Nephron progenitor cell (in vitro differentiated cells): Measurements from ENCODE around the gene ARID5B.

Experiments used
- DNase-seq: peaks from one replicate; pipeline ENCODE4 v3.0.0; 2021
- H3K27ac Mint-ChIP-seq: 2 replicates; pipeline ENCODE4 v1.8.0; 2021; ENCODE audit warnings: mild to moderate bottlenecking, moderate library complexity, mixed read lengths
- H3K27me3 Mint-ChIP-seq: 2 replicates; pipeline ENCODE4 v1.8.0; 2021; ENCODE audit warnings: mild to moderate bottlenecking, low read depth, mixed read lengths; ENCODE audit not compliant: poor library complexity
- H3K36me3 Mint-ChIP-seq: 2 replicates; pipeline ENCODE4 v1.8.0; 2021; ENCODE audit warnings: low read depth, mixed read lengths
- H3K4me1 Mint-ChIP-seq: 2 replicates; pipeline ENCODE4 v1.8.0; 2021; ENCODE audit warnings: mixed read lengths
- H3K4me3 Mint-ChIP-seq: 2 replicates; pipeline ENCODE4 v1.8.0; 2021; ENCODE audit warnings: mild to moderate bottlenecking, moderate library complexity, mixed read lengths
- H3K9me3 Mint-ChIP-seq: 2 replicates; pipeline ENCODE4 v1.8.0; 2021; ENCODE audit warnings: mild to moderate bottlenecking, moderate library complexity, mixed read lengths
- TF ChIP-seq, protein P1 (sequence below): fragments of 200-600 bp; sonication (generic); IDR thresholded peaks from 2 replicates; pipeline ENCODE4 v1.5.0; 2021; ENCODE audit warnings: antibody characterized with exemption

ARID5B gene, protein sequence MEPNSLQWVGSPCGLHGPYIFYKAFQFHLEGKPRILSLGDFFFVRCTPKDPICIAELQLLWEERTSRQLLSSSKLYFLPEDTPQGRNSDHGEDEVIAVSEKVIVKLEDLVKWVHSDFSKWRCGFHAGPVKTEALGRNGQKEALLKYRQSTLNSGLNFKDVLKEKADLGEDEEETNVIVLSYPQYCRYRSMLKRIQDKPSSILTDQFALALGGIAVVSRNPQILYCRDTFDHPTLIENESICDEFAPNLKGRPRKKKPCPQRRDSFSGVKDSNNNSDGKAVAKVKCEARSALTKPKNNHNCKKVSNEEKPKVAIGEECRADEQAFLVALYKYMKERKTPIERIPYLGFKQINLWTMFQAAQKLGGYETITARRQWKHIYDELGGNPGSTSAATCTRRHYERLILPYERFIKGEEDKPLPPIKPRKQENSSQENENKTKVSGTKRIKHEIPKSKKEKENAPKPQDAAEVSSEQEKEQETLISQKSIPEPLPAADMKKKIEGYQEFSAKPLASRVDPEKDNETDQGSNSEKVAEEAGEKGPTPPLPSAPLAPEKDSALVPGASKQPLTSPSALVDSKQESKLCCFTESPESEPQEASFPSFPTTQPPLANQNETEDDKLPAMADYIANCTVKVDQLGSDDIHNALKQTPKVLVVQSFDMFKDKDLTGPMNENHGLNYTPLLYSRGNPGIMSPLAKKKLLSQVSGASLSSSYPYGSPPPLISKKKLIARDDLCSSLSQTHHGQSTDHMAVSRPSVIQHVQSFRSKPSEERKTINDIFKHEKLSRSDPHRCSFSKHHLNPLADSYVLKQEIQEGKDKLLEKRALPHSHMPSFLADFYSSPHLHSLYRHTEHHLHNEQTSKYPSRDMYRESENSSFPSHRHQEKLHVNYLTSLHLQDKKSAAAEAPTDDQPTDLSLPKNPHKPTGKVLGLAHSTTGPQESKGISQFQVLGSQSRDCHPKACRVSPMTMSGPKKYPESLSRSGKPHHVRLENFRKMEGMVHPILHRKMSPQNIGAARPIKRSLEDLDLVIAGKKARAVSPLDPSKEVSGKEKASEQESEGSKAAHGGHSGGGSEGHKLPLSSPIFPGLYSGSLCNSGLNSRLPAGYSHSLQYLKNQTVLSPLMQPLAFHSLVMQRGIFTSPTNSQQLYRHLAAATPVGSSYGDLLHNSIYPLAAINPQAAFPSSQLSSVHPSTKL

DNA sequence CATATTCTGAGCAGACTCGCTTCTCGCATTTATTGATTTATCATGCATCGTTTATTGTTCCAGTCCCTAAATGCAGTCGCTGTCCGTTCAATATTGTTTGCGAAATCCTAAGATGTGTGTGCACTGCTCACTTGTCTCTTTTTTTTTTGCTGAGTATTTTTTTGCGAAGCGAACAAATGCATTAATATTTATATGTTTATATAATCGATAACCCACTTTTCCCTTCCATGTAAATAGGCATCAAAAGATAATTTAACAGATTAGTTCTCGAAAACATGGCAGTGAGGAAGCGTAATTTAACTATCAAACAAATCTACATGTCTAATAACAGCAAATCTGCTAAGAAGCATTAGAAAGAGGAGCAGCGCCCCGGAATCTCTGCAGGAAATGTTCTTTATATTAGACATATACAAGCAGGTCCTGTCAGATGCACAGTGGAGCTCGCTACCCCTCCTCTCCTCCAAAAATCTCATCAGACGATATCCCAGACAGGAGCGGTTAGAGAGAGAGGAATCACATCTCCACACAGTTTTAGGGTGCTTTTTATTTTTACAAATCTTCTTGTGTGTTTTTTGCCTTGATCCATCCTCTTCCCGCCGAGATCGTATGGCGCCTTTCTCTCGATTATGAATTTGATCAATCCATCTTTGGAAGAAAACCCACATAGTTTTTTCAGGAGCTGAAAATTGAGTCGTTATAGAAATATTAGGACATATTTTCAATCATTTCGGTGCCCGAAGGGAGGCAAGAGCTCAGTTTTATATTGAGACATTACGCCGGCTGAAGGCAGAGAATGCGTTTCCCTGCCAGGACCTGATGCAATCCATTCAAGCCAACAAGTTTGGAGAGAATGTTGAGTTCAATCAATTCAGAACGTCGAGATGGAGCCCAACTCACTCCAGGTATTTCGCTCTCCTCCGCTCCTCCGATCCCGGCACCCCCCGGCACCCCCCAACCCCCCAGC lies at the start of gene ARID5B:
Gene ARID5B (plus strand): TSS at position 871 of the 964 bp plus-strand sequence. CDS start 11 bp downstream, at position 882.
- no peaks in the 10 kb centered on the region for H3K9me3 Mint-ChIP-seq
- TF ChIP-seq, protein P1, sequence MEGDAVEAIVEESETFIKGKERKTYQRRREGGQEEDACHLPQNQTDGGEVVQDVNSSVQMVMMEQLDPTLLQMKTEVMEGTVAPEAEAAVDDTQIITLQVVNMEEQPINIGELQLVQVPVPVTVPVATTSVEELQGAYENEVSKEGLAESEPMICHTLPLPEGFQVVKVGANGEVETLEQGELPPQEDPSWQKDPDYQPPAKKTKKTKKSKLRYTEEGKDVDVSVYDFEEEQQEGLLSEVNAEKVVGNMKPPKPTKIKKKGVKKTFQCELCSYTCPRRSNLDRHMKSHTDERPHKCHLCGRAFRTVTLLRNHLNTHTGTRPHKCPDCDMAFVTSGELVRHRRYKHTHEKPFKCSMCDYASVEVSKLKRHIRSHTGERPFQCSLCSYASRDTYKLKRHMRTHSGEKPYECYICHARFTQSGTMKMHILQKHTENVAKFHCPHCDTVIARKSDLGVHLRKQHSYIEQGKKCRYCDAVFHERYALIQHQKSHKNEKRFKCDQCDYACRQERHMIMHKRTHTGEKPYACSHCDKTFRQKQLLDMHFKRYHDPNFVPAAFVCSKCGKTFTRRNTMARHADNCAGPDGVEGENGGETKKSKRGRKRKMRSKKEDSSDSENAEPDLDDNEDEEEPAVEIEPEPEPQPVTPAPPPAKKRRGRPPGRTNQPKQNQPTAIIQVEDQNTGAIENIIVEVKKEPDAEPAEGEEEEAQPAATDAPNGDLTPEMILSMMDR, result no peak
- H3K4me3 Mint-ChIP-seq, result peak within 1 kb of the TSS; percentile 97
- H3K27ac Mint-ChIP-seq, result peak within 1 kb of the TSS; percentile 100
- H3K27me3 Mint-ChIP-seq, result peaks cover 17% of the 10 kb centered on the region
- peaks cover 62% of the 10 kb centered on the region for H3K4me1 Mint-ChIP-seq
- H3K36me3 Mint-ChIP-seq, result no peaks in the 10 kb centered on the region
- DNase-seq, result peak; percentile 44

DNA sequence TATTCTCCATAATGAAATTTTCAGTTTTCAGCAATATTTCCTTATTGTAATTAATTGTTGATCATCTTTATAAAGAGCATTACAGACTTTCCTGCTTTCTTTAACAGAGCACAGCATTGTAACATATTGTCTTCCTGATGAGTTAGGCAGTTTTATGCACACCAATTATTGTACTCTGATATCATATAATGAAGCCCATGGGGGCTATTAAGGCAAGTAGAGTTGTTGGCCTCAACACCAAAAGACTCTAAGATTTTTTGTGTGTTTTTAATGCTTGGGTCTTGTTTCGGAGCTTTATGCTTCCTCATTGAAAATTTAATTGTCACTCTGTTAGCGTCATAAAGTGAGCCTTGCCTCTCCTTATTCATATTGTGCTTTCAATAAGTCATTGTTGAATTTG lies 49.2 kb upstream of the ARID5B start:
- Mint-ChIP-seq H3K9me3 (no peaks in the 10 kb centered on the region), H3K4me3 (no peak overlapping the region), H3K36me3 (no peaks in the 10 kb centered on the region), H3K27ac (no peak overlapping the region), H3K4me1 (peaks cover 16% of the 10 kb centered on the region), H3K27me3 (peaks cover 6% of the 10 kb centered on the region)
- no peak for DNase-seq
- TF ChIP-seq, protein P1, result no peak

DNA sequence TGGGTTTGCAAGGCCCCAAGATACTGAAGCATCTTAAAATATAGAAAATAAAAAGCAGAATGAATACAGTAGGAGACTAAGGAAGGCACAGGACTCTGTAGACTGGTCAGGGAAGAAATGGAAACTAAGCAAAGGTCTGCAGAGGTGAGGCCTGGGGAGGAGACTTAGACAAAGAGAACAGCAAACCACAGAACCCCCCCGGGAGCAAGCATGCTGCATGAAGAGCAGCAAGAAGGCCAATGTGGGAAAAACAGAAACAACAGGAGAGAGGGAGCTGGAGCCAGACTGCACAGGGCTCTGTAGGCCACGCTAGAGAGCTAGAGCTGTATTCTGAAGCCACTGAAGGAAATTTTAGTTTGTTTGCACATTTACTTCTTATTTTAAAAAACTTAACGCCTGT lies 45.7 kb upstream of the ARID5B start:
- peaks cover 10% of the 10 kb centered on the region for H3K27me3 Mint-ChIP-seq
- no peak overlapping the region for H3K4me3 Mint-ChIP-seq
- H3K4me1 Mint-ChIP-seq, result peaks cover 10% of the 10 kb centered on the region
- no peak overlapping the region for H3K27ac Mint-ChIP-seq
- H3K9me3 Mint-ChIP-seq, result no peaks in the 10 kb centered on the region
- H3K36me3 Mint-ChIP-seq, result no peaks in the 10 kb centered on the region
- no peak for DNase-seq
- TF ChIP-seq, protein P1, result no peak

DNA sequence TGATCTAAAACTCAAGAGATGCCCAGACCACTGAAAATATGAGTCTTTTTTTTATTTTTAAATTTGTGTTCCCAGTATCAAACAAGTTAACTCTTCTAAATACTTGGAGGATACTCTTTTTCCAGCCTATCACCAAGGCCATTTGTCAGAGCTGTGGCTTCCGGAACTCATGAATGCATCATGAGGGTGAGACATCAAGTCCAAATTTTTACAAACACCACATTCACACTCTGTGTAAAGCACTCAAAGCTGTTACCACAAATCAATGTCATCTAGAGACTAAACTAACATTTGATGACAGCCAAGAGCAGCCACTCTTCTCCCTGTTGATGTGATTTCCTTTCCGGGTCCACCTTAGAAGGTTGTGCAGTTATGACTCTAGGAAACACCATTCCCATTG lies 43.8 kb upstream of the ARID5B start:
- Mint-ChIP-seq H3K9me3 (no peaks in the 10 kb centered on the region), H3K27ac (no peak overlapping the region), H3K4me1 (peaks cover 16% of the 10 kb centered on the region), H3K4me3 (no peak overlapping the region), H3K27me3 (peaks cover 7% of the 10 kb centered on the region), H3K36me3 (no peaks in the 10 kb centered on the region)
- TF ChIP-seq, protein P1, result no peak
- no peak for DNase-seq

DNA sequence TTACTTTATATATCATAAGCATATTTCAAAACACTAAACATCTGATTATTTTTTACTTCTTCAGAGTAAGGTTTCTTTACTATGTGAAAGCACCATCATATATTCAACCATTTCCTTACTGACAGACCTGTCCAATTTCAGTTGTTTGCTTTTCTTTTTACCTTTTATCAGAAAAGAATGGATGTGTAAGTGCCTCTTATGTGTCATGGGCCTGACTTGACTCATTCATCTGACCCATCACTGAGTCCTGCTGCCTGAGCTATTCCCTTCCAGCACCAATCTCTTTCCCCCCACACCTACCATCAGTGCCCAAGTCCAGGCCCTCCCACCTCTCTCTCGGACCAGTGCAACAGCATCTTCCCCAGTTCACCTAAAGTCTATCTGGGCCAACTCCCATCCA lies 41.7 kb upstream of the ARID5B start:
- peaks cover 7% of the 10 kb centered on the region for H3K27me3 Mint-ChIP-seq
- no peak overlapping the region for H3K4me3 Mint-ChIP-seq
- no peak overlapping the region for H3K27ac Mint-ChIP-seq
- H3K4me1 Mint-ChIP-seq, result peaks cover 16% of the 10 kb centered on the region
- TF ChIP-seq, protein P1, result no peak
- H3K36me3 Mint-ChIP-seq, result no peaks in the 10 kb centered on the region
- H3K9me3 Mint-ChIP-seq, result no peaks in the 10 kb centered on the region
- DNase-seq, result no peak
